GM12891 (cell line): ENCODE results near the gene ADRA1B.

Experiments
- DNase-seq: peaks from one replicate; pipeline ENCODE4 v3.0.0; 2011; ENCODE audit warnings: low spot score; ENCODE audit not compliant: insufficient read length
- FAIRE-seq: peaks from 2 replicates; lab custom pipeline; 2011; peaks lifted over from hg19 to GRCh38; lab: Jason Lieb, UNC
- PAX5 ChIP-seq: IDR thresholded peaks from 2 replicates; pipeline ENCODE4 v1.6.1; 2011; ENCODE audit warnings: low read length, moderate library complexity, mild to moderate bottlenecking; ENCODE audit not compliant: insufficient read depth, severe bottlenecking
- POLR2A ChIP-seq: IDR thresholded peaks from 2 replicates; pipeline ENCODE4 v1.6.1; 2011; ENCODE audit warnings: low read depth, low read length, control low read depth
- POLR2AphosphoS5 ChIP-seq: IDR thresholded peaks from 2 replicates; pipeline ENCODE4 v1.6.1; 2011; ENCODE audit warnings: low read depth, low read length, control low read depth
- POU2F2 ChIP-seq: IDR thresholded peaks from 2 replicates; pipeline ENCODE4 v1.6.1; 2011; ENCODE audit warnings: low read depth, mild to moderate bottlenecking, control low read depth, low read length, moderate library complexity
- SPI1 ChIP-seq: IDR thresholded peaks from 2 replicates; pipeline ENCODE4 v1.6.1; 2011; ENCODE audit warnings: low read depth, low read length, control low read depth
- TAF1 ChIP-seq: IDR thresholded peaks from 2 replicates; pipeline ENCODE4 v1.6.1; 2011; ENCODE audit warnings: low read depth, low read length, control low read depth

Gene ADRA1B

GRCh38 chr5:159910207-159910842, 6.0 kb upstream of the ADRA1B start:
- DNase-seq (no peak), FAIRE-seq (no peak)
- TF ChIP-seq POLR2A (no peak), POU2F2 (no peak), SPI1 (no peak), POLR2AphosphoS5 (no peak), TAF1 (no peak), PAX5 (no peak)

- FAIRE-seq (no peak), DNase-seq (no peak)
- TF ChIP-seq PAX5, result no peak
- TF ChIP-seq TAF1, result no peak
Observed at GRCh38 chr5:159910843-159911229, 5.4 kb upstream of the ADRA1B start.

GRCh38 chr5:159911349-159911748, 4.9 kb upstream of the ADRA1B start:
- FAIRE-seq, result no peak
- DNase-seq, result no peak
- TF ChIP-seq POU2F2, result no peak

GRCh38 chr5:159912033-159912800, 4.1 kb upstream of the ADRA1B start:
- FAIRE-seq (no peak), DNase-seq (no peak)
- TF ChIP-seq SPI1, result no peak
- no peak for TF ChIP-seq POLR2AphosphoS5

GRCh38 chr5:159913048-159913447, 3.2 kb upstream of the ADRA1B start:
- no peak for FAIRE-seq
- DNase-seq, result no peak
- no peak for TF ChIP-seq POU2F2
- TF ChIP-seq POLR2A, result no peak
- no peak for TF ChIP-seq SPI1
- TF ChIP-seq TAF1, result no peak
- TF ChIP-seq POLR2AphosphoS5, result no peak
- no peak for TF ChIP-seq PAX5

- FAIRE-seq, result no peak
- DNase-seq, result no peak
- no peak for TF ChIP-seq TAF1
- TF ChIP-seq POU2F2, result no peak
- no peak for TF ChIP-seq SPI1
- TF ChIP-seq POLR2A, result no peak
- no peak for TF ChIP-seq POLR2AphosphoS5
- TF ChIP-seq PAX5, result no peak
Observed at GRCh38 chr5:159913501-159913900, 2.8 kb upstream of the ADRA1B start.

- FAIRE-seq, result no peak
- DNase-seq, result no peak
- TF ChIP-seq POU2F2 (no peak), POLR2AphosphoS5 (no peak), SPI1 (no peak), TAF1 (no peak), PAX5 (no peak), POLR2A (no peak)
Observed at GRCh38 chr5:159916841-159917761, 819 bp downstream of the ADRA1B start.

GRCh38 chr5:159917994-159918393, 1.7 kb downstream of the ADRA1B start:
- no peak for TF ChIP-seq TAF1
- TF ChIP-seq POLR2A, result no peak
- no peak for TF ChIP-seq PAX5
- TF ChIP-seq POU2F2, result no peak
- no peak for TF ChIP-seq SPI1
- TF ChIP-seq POLR2AphosphoS5, result no peak
- DNase-seq (no peak), FAIRE-seq (no peak)

- DNase-seq (no peak), FAIRE-seq (no peak)
- TF ChIP-seq POLR2AphosphoS5 (no peak), POLR2A (no peak), TAF1 (no peak), SPI1 (no peak), POU2F2 (no peak), PAX5 (no peak)
Observed at GRCh38 chr5:159921721-159922120, 5.4 kb downstream of the ADRA1B start.

- DNase-seq (no peak), FAIRE-seq (no peak)
- TF ChIP-seq TAF1, result no peak
- TF ChIP-seq PAX5, result no peak
- TF ChIP-seq POLR2AphosphoS5, result no peak
- no peak for TF ChIP-seq POLR2A
- TF ChIP-seq POU2F2, result no peak
- no peak for TF ChIP-seq SPI1
Observed at GRCh38 chr5:159923008-159923407, 6.7 kb downstream of the ADRA1B start.
